Stimulated activated effector memory CD8-positive, alpha-beta T cell treated with anti-CD3 and anti-CD28 coated beads, Interleukin-12 subunit alpha, Interleukin-12 subunit beta, amount 100 ng/mL, for 72 hours (primary cell): ENCODE data around the gene CDCA5.

ENCODE experiments used
- ATAC-seq: fragments of 150-1000 bp; cut with Tn5 transposase; 2 replicates; pipeline ENCODE4 v1.10.0; 2021
- DNase-seq, 2 donors: peaks; one replicate each; pipeline ENCODE4 v3.0.0; 2021 to 2022; ENCODE audit warnings: low spot score in 2 of 2
- H3K27ac Mint-ChIP-seq: one replicate; pipeline ENCODE4 v1.8.0; 2022; ENCODE audit warnings: mild to moderate bottlenecking, mixed read lengths
- H3K36me3 Mint-ChIP-seq: one replicate; pipeline ENCODE4 v1.8.0; 2022; ENCODE audit warnings: mild to moderate bottlenecking, mixed read lengths
- H3K4me1 Mint-ChIP-seq: one replicate; pipeline ENCODE4 v1.8.0; 2022; ENCODE audit warnings: mixed read lengths
- H3K4me3 Mint-ChIP-seq: one replicate; pipeline ENCODE4 v1.8.0; 2022; ENCODE audit warnings: mild to moderate bottlenecking, mixed read lengths
- H3K9me3 Mint-ChIP-seq: one replicate; pipeline ENCODE4 v1.8.0; 2022; ENCODE audit warnings: mixed read lengths

CDCA5 gene

GRCh38 chr11:65083834-65084597, at the start of gene CDCA5, which contains the start of gene ZFPL1:
TSS of gene CDCA5 (minus strand) at chr11:65084040. CDS start at chr11:65083978, 62 bp downstream.
TSS of gene ZFPL1 (plus strand) at chr11:65084222. CDS start at chr11:65084699, 477 bp downstream.
- DNase-seq (peak; percentile 98 to 99), ATAC-seq (peak; percentile 93)
- no peaks in the 10 kb centered on the region for H3K9me3 Mint-ChIP-seq
- H3K27ac Mint-ChIP-seq = peak within 1 kb of the TSS; percentile 99
- H3K36me3 Mint-ChIP-seq = peaks cover 95% of the 10 kb centered on the region
- H3K4me1 Mint-ChIP-seq = peaks cover 46% of the 10 kb centered on the region
- H3K4me3 Mint-ChIP-seq = peak within 1 kb of the TSS; percentile 99

GRCh38 chr11:65132988-65133700, 49.3 kb upstream of the CDCA5 start:
- DNase-seq (no peak), ATAC-seq (no peak)
- H3K27ac Mint-ChIP-seq = peak overlapping the region; percentile 100
- H3K4me3 Mint-ChIP-seq = peak overlapping the region; percentile 98
- H3K4me1 Mint-ChIP-seq = peaks cover 53% of the 10 kb centered on the region
- peaks cover 81% of the 10 kb centered on the region for H3K36me3 Mint-ChIP-seq
- no peaks in the 10 kb centered on the region for H3K9me3 Mint-ChIP-seq

- peak overlapping the region; percentile 98 for H3K4me3 Mint-ChIP-seq
- H3K36me3 Mint-ChIP-seq = peaks cover 89% of the 10 kb centered on the region
- peaks cover 53% of the 10 kb centered on the region for H3K4me1 Mint-ChIP-seq
- ATAC-seq (no peak), DNase-seq (no peak)
- H3K27ac Mint-ChIP-seq = peak overlapping the region; percentile 100
- no peaks in the 10 kb centered on the region for H3K9me3 Mint-ChIP-seq
Observed at GRCh38 chr11:65132238-65132987, 48.6 kb upstream of the CDCA5 start.

- peaks cover 94% of the 10 kb centered on the region for H3K36me3 Mint-ChIP-seq
Observed at GRCh38 chr11:65131895-65132237, 48.0 kb upstream of the CDCA5 start.

GRCh38 chr11:65131417-65131776, 47.6 kb upstream of the CDCA5 start:
- Mint-ChIP-seq H3K27ac (peak overlapping the region; percentile 43), H3K4me1 (peaks cover 49% of the 10 kb centered on the region), H3K4me3 (no peak overlapping the region), H3K9me3 (no peaks in the 10 kb centered on the region), H3K36me3 (peaks cover 99% of the 10 kb centered on the region)
- DNase-seq (no peak), ATAC-seq (no peak)

More at GRCh38 chr11:65131895-65132237, 48.0 kb upstream of the CDCA5 start:
- H3K4me1 Mint-ChIP-seq = peaks cover 53% of the 10 kb centered on the region
- no peaks in the 10 kb centered on the region for H3K9me3 Mint-ChIP-seq
- H3K27ac Mint-ChIP-seq = peak overlapping the region; percentile 100
- no peak for ATAC-seq
- no peak for DNase-seq
- peak overlapping the region; percentile 98 for H3K4me3 Mint-ChIP-seq

GRCh38 chr11:65130631-65131416, 47.0 kb upstream of the CDCA5 start:
- Mint-ChIP-seq H3K4me1 (peaks cover 43% of the 10 kb centered on the region), H3K36me3 (peaks cover 99% of the 10 kb centered on the region), H3K4me3 (no peak overlapping the region), H3K27ac (peak overlapping the region; percentile 43), H3K9me3 (no peaks in the 10 kb centered on the region)
- DNase-seq (no peak), ATAC-seq (no peak)

- Mint-ChIP-seq H3K36me3 (peaks cover 99% of the 10 kb centered on the region), H3K9me3 (no peaks in the 10 kb centered on the region), H3K4me3 (no peak overlapping the region), H3K27ac (peak overlapping the region; percentile 43), H3K4me1 (peaks cover 36% of the 10 kb centered on the region)
- DNase-seq (no peak), ATAC-seq (no peak)
Observed at GRCh38 chr11:65129649-65130441, 46.0 kb upstream of the CDCA5 start.

GRCh38 chr11:65128182-65129145, 44.6 kb upstream of the CDCA5 start:
- DNase-seq (no peak), ATAC-seq (no peak)
- peak overlapping the region; percentile 48 for H3K27ac Mint-ChIP-seq
- peaks cover 31% of the 10 kb centered on the region for H3K4me1 Mint-ChIP-seq
- H3K36me3 Mint-ChIP-seq = peaks cover 97% of the 10 kb centered on the region
- H3K9me3 Mint-ChIP-seq = no peaks in the 10 kb centered on the region
- H3K4me3 Mint-ChIP-seq = no peak overlapping the region

- Mint-ChIP-seq H3K4me3 (no peak overlapping the region), H3K36me3 (peaks cover 90% of the 10 kb centered on the region), H3K4me1 (peaks cover 23% of the 10 kb centered on the region), H3K27ac (peak overlapping the region; percentile 48), H3K9me3 (no peaks in the 10 kb centered on the region)
- DNase-seq (no peak), ATAC-seq (no peak)
Observed at GRCh38 chr11:65127473-65128181, 43.8 kb upstream of the CDCA5 start.

- H3K4me1 Mint-ChIP-seq = peaks cover 21% of the 10 kb centered on the region
Observed at GRCh38 chr11:65126624-65127274, 42.9 kb upstream of the CDCA5 start.

GRCh38 chr11:65125197-65126056, 41.6 kb upstream of the CDCA5 start:
- no peaks in the 10 kb centered on the region for H3K9me3 Mint-ChIP-seq
- H3K4me1 Mint-ChIP-seq = peaks cover 28% of the 10 kb centered on the region
- ATAC-seq (no peak), DNase-seq (no peak)
- H3K36me3 Mint-ChIP-seq = peaks cover 90% of the 10 kb centered on the region
- H3K27ac Mint-ChIP-seq = peak overlapping the region; percentile 72
- no peak overlapping the region for H3K4me3 Mint-ChIP-seq

More at GRCh38 chr11:65126624-65127274, 42.9 kb upstream of the CDCA5 start:
- no peak overlapping the region for H3K27ac Mint-ChIP-seq
- H3K9me3 Mint-ChIP-seq = no peaks in the 10 kb centered on the region
- H3K4me3 Mint-ChIP-seq = no peak overlapping the region
- ATAC-seq (no peak), DNase-seq (no peak)
- peaks cover 90% of the 10 kb centered on the region for H3K36me3 Mint-ChIP-seq
